HL-60/S4 treated with phorbol 12-myristate 13-acetate at 8.2 ng/mL for 4 days and 3 days (cell line): ENCODE measurements around the gene PSMF1.
"Not testable (repeated sequence)": the region's sequence is repeated elsewhere in the genome, so short reads cannot be mapped to it uniquely, and the experiment has no call there.

ENCODE experiments used
- in situ Hi-C: fragments of 300-500 bp; cut with MboI; formaldehyde crosslinking; loops from 2 replicates; pipeline ENCODE4 v1.15.0; 2022; ENCODE audit warnings: low sequenced_read_pairs

PSMF1 gene

GRCh38 chr20:1209447-1210387 is 91.3 kb downstream of the PSMF1 start:
- in situ Hi-C loops, result no loop called here

GRCh38 chr20:1210501-1210900 is 92.1 kb downstream of the PSMF1 start:
- in situ Hi-C loops, result no loop called here

GRCh38 chr20:1212023-1212422 is 93.6 kb downstream of the PSMF1 start:
- in situ Hi-C loops, result no loop called here

GRCh38 chr20:1212607-1213396 is 94.4 kb downstream of the PSMF1 start:
- in situ Hi-C loops, result no loop called here

- in situ Hi-C loops, result no loop called here
These were observed 96.4 kb downstream of the PSMF1 start for GRCh38 chr20:1214838-1215261.

GRCh38 chr20:1215386-1216170 is 97.2 kb downstream of the PSMF1 start:
- in situ Hi-C loops, result no loop called here

- in situ Hi-C loops, result not testable (repeated sequence)
These were observed 98.4 kb downstream of the PSMF1 start for GRCh38 chr20:1216527-1217427.
